ENCODE measurements around the gene KLHL29. TPM values are rescaled to one million over a fixed set of nuclear protein-coding genes. Genes with fewer than 3 reads are reported as not detected.
A peak's percentile ranks its signal among the peaks of the same experiment; 100 is the strongest.

The KLHL29 gene
- total RNA-seq, 1 donor = 14.7 TPM

DNA sequence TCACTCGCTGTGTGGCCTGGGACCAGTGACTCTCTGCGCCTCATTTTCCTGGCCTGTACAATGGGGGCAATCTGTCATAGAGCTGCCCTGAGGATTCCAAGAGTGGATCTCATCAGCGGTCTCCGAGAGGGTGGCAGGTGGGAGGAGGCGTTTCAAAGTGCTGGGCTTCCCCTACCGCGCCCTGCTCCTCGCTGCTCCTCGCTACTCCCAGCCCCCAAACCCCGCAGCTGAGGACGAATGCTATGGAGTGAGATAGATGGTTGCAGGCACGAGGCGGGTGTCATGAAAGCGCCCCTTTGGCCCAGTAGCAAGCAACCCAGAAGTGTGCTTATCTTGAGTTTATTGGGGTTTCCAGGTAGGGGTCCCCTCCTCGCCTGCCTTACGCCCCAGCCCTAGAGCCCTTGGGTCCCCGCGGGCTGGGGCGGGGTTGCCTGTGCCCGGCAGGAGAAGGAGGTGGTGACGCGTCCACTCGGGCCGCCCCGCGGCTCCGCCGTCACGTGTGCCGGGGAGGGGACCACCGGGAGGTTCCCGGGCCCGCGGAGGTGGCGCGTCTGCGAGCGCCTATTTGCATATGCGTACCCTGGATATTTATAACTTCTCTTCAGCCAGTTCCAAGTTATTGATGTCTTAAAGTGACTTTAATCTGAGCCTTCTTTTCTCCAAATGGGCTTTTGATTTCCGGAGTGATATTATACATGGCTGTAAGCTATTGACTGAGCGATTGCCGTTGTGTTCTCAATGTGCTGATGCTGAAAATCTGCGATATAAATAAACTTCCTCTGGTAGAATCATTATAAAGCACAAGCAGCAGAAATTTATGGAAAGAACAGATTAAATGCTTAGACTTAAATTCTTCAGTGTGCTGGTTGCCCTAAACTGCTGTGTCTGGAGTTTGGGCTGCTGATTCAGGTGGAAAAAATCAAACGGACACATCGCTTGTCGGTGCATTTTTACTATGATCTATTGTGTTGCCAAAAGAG, 278.3 kb downstream of the KLHL29 start:
- TF ChIP-seq, protein P1, sequence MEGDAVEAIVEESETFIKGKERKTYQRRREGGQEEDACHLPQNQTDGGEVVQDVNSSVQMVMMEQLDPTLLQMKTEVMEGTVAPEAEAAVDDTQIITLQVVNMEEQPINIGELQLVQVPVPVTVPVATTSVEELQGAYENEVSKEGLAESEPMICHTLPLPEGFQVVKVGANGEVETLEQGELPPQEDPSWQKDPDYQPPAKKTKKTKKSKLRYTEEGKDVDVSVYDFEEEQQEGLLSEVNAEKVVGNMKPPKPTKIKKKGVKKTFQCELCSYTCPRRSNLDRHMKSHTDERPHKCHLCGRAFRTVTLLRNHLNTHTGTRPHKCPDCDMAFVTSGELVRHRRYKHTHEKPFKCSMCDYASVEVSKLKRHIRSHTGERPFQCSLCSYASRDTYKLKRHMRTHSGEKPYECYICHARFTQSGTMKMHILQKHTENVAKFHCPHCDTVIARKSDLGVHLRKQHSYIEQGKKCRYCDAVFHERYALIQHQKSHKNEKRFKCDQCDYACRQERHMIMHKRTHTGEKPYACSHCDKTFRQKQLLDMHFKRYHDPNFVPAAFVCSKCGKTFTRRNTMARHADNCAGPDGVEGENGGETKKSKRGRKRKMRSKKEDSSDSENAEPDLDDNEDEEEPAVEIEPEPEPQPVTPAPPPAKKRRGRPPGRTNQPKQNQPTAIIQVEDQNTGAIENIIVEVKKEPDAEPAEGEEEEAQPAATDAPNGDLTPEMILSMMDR (IDR thresholded peaks at IDR 0.05; ENCODE audit: insufficient read depth, low read depth, low read length) = no peak
- DNase-seq (ENCODE audit: low read depth) = no peak
- H3K4me3 ChIP-seq (ENCODE audit: low read depth, low read length) = peak overlapping the region; percentile 21

DNA sequence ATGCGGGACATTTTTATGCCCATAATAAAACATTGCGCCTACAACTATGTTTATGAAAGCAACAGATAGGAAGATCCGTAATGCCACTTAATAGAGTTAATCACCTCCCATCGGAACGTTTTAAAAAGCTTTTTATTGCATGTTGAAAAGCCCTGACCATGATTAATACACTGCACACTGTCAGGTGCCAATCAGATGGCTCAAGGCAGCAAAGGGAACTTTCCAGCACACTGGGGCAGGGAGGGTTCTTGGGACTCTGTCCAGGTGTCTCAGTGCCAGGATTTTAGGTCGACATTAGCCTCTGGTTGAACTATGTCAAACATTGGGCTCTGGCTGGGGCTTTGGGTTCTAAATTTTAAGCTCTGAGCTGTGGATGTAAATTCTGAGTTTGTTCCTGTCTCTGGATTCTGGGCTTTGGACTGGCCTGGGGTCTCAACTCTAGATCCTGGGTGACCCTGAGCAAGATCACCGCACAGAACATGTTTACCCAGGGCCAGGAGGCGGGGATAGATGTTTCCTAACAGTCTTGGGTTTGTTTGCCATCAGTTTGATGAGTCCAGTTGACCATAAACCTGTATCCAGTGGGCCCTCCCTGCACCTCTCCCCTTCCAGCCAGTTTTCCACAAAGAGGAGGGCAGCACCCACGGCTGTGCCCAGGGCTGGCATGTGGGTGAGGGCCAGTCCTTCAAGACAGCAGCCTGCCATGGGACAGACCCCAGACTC, 279.2 kb downstream of the KLHL29 start:
- TF ChIP-seq, protein P1 (IDR thresholded peaks at IDR 0.05; ENCODE audit: insufficient read depth, low read depth, low read length) = no peak
- no peak overlapping the region for H3K4me3 ChIP-seq (ENCODE audit: low read depth, low read length)
- no peak for DNase-seq (ENCODE audit: low read depth)

DNA sequence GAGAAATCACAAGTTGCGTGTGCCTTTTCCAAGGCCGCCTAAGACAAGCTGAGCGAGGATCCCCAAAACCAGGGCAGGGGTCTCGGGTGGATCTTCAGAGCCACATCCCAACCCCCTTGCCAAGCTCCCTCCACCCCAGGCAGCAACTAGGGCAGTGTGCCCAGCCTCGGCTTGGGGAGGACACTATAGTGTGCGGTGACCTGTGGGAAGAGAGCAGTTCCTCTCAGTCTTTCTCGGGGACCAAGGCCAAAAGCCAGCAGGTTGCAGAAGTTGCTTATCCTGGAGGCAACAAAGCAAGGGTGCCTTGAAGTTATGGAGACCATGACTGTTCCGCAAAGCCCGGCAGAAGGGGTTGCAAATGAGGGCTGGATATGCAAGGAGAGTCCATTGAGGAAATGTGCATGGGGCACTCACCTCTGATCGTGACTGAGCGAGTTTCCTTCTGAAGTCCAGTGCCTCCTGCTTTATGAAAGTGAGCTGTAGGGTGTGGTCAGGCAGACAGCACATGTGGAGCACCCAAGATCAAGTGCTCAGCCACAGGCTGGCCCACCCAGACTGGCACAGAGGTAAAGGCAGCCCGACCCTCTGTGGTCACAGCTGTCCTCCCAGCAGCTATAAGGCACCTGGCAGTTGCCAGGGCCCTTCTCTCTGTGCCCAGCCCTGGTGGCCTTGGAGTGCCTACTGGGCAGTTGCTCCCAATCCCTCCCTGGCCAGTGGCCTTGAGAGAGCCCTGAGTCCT, 281.4 kb downstream of the KLHL29 start:
- DNase-seq (ENCODE audit: low read depth) = no peak
- H3K4me3 ChIP-seq (ENCODE audit: low read depth, low read length) = no peak overlapping the region
- TF ChIP-seq, protein P1 (IDR thresholded peaks at IDR 0.05; ENCODE audit: insufficient read depth, low read depth, low read length) = no peak

DNA sequence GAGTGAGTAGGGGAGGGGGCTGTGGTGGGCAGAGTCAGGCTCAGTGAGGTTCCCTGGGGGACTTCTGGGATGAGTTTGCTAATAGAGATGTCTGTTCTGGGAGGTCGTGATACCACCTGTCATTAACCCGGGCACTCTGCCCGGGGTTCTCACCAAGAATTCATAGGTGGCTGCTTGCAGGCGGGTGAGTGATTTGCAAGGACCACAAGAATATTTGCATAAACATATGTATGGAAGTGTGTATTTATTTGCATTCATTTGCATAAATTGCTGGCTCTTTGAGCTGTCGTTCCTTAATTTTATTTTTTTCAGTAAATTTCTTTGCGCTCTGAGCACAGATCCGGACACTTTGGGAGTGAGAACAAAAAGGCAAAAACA, 282.0 kb downstream of the KLHL29 start:
- TF ChIP-seq, protein P1 (IDR thresholded peaks at IDR 0.05; ENCODE audit: insufficient read depth, low read depth, low read length) = no peak
- no peak for DNase-seq (ENCODE audit: low read depth)
- H3K4me3 ChIP-seq (ENCODE audit: low read depth, low read length) = no peak overlapping the region

DNA sequence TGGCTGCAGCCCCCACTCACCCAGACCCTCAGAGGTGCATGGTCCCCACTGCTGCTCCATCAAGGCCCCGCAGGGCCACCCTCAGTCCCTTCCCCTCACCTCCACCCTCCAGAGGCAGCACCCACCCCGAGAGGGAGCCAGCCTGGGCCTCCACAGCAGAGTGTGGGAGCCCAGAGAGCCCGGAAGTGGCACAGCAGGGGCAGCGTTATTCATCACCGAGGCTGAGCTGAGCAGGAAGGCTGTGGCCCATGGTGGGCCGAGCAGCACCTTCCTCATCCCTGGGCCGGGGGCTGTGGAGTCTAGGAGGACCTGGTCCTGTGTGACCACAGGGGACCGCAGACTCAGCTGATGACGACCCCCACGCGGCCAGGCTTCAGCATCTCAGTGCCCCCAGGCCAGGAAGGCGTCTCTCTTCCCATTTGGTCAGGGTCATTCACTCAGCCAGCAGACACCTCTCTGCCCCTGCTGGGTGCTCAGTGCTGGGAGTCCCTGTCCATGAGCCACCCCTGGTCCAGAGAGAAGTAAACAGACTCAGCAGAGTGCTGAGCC, 283.9 kb downstream of the KLHL29 start:
- TF ChIP-seq, protein P1 (IDR thresholded peaks at IDR 0.05; ENCODE audit: insufficient read depth, low read depth, low read length) = no peak
- H3K4me3 ChIP-seq (ENCODE audit: low read depth, low read length) = no peak overlapping the region
- DNase-seq (ENCODE audit: low read depth) = no peak

Data from fibroblast of villous mesenchyme (primary cell).